GM19452 (cell line): Measurements from ENCODE around the gene RAP2C.

Experiments
- ATAC-seq: cut with Tn5 transposase; IDR thresholded peaks from one replicate; pipeline ENCODE4 v1.9.1; 2021; ENCODE audit not compliant: unreplicated experiment

RAP2C gene

GRCh38 chrX:132219343-132219768 is at the start of gene RAP2C:
TSS of gene RAP2C (minus strand) at chrX:132219447. CDS start at chrX:132217268, 2,179 bp downstream.
- peak; percentile 55 for ATAC-seq

- no peak for ATAC-seq
Observed at GRCh38 chrX:132267392-132267791, 48.1 kb upstream of the RAP2C start.

GRCh38 chrX:132266583-132267355 is 47.5 kb upstream of the RAP2C start:
- ATAC-seq, result no peak

- ATAC-seq, result no peak
Observed at GRCh38 chrX:132263127-132263526, 43.9 kb upstream of the RAP2C start.

- ATAC-seq, result no peak
Observed at GRCh38 chrX:132258509-132258908, 39.3 kb upstream of the RAP2C start.

GRCh38 chrX:132257116-132257515 is 37.9 kb upstream of the RAP2C start:
- no peak for ATAC-seq

- ATAC-seq, result no peak
Observed at GRCh38 chrX:132236121-132236520, 16.9 kb upstream of the RAP2C start.

GRCh38 chrX:132235488-132235887 is 16.2 kb upstream of the RAP2C start:
- ATAC-seq, result no peak

- ATAC-seq, result no peak
Observed at GRCh38 chrX:132231587-132231986, 12.3 kb upstream of the RAP2C start.

- no peak for ATAC-seq
Observed at GRCh38 chrX:132227383-132228112, 8.3 kb upstream of the RAP2C start.

- no peak for ATAC-seq
Observed at GRCh38 chrX:132226169-132226568, 6.9 kb upstream of the RAP2C start.

GRCh38 chrX:132218100-132218812 is 991 bp downstream of the RAP2C start:
- peak; percentile 48 for ATAC-seq

GRCh38 chrX:132217203-132218073 is 1.8 kb downstream of the RAP2C start:
- ATAC-seq, result peak; percentile 62

GRCh38 chrX:132216806-132217202 is 2.4 kb downstream of the RAP2C start:
- peak; percentile 22 for ATAC-seq

- ATAC-seq, result no peak
Observed at GRCh38 chrX:132216283-132216682, 3.0 kb downstream of the RAP2C start.

- no peak for ATAC-seq
Observed at GRCh38 chrX:132214518-132214917, 4.7 kb downstream of the RAP2C start.

- no peak for ATAC-seq
Observed at GRCh38 chrX:132209527-132209926, 9.7 kb downstream of the RAP2C start.

GRCh38 chrX:132208422-132208821 is 10.8 kb downstream of the RAP2C start:
- no peak for ATAC-seq

- no peak for ATAC-seq
Observed at GRCh38 chrX:132207996-132208395, 11.3 kb downstream of the RAP2C start.

- no peak for ATAC-seq
Observed at GRCh38 chrX:132206259-132206658, 13.0 kb downstream of the RAP2C start.

GRCh38 chrX:132204629-132205028 is 14.6 kb downstream of the RAP2C start:
- no peak for ATAC-seq
